Central memory CD8-positive, alpha-beta T cell (primary cell): ENCODE measurements around the gene PYGB.
"Not testable (repeated sequence)": the region's sequence is repeated elsewhere in the genome, so short reads cannot be mapped to it uniquely, and the experiment has no call there.

Experiments used
- ATAC-seq: fragments of 150-1000 bp; cut with Tn5 transposase; replicated peaks from 2 replicates; pipeline ENCODE4 v1.10.0; 2022; ENCODE audit warnings: mild to moderate bottlenecking, moderate FRiP score, moderate number of reproducible peaks; ENCODE audit not compliant: poor library complexity, severe bottlenecking; ENCODE audit errors: extremely low read depth
- DNase-seq, 2 donors: peaks; one replicate each; pipeline ENCODE4 v3.0.0; 2021; ENCODE audit warnings: low spot score in 2 of 2
- H3K27ac Mint-ChIP-seq: one replicate; pipeline ENCODE4 v1.8.0; 2022; ENCODE audit warnings: low read depth, mild to moderate bottlenecking, moderate library complexity, mixed read lengths
- H3K27me3 Mint-ChIP-seq: one replicate; pipeline ENCODE4 v1.8.0; 2022; ENCODE audit warnings: mixed read lengths
- H3K36me3 Mint-ChIP-seq: one replicate; pipeline ENCODE4 v1.8.0; 2022; ENCODE audit warnings: mild to moderate bottlenecking, moderate library complexity, mixed read lengths; ENCODE audit not compliant: insufficient read depth
- H3K4me1 Mint-ChIP-seq: one replicate; pipeline ENCODE4 v1.8.0; 2022; ENCODE audit warnings: mixed read lengths
- H3K4me3 Mint-ChIP-seq: one replicate; pipeline ENCODE4 v1.8.0; 2022; ENCODE audit warnings: mild to moderate bottlenecking, moderate library complexity, mixed read lengths
- H3K9me3 Mint-ChIP-seq: one replicate; pipeline ENCODE4 v1.8.0; 2022; ENCODE audit warnings: mixed read lengths

The PYGB gene

DNA sequence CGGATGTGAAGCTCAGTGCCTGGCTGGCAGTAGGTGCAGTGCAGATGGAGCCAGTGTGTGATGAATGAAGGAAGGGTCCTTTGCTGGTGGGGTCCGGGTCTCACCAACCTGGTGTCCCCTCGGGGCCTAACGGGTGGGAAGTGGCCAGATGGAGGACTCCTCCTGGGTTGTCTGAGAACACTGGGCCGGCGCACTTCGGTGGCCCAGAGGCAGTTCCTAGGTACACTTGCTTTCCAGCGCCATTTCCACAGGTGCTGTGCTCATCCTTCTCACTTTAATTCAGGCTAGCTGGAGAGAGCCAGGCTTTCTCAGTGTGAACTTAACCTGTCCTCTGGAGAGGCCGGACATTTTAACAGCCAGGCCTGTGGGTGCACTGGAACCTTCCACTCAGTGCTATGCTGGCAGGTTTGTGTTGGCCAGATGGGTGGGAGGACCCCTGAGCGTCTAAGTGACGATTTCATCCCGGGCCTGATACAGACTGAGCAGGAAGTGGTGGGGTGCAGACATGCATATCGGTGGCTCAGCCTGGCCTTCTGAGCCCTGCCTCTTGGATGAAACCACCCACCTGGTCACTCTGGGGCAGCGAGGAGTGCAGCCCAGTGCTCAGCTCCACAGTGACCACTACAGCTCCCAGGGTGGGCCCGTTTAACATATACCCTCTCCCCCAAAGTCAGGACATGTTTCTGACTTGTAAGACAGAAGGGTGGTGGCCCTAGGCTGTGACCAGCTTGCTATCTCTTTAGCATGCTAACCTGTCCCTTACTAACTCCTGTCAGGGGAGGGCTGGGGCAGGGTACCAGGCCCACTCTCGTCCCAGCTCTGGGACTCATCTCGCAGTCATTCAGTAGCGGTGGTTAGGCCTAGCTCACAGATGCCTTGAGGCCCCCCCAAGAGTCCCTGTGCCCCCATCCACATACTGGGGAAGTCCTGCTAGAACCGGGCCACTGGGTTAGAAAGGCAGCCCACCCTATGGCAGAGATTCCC lies 8.2 kb upstream of the PYGB start:
- Mint-ChIP-seq H3K36me3 (no peaks in the 10 kb centered on the region), H3K27me3 (peaks cover 55% of the 10 kb centered on the region), H3K9me3 (no peaks in the 10 kb centered on the region), H3K4me1 (peaks cover 8% of the 10 kb centered on the region), H3K4me3 (no peak overlapping the region), H3K27ac (no peak overlapping the region)
- ATAC-seq (no peak), DNase-seq (no peak)

DNA sequence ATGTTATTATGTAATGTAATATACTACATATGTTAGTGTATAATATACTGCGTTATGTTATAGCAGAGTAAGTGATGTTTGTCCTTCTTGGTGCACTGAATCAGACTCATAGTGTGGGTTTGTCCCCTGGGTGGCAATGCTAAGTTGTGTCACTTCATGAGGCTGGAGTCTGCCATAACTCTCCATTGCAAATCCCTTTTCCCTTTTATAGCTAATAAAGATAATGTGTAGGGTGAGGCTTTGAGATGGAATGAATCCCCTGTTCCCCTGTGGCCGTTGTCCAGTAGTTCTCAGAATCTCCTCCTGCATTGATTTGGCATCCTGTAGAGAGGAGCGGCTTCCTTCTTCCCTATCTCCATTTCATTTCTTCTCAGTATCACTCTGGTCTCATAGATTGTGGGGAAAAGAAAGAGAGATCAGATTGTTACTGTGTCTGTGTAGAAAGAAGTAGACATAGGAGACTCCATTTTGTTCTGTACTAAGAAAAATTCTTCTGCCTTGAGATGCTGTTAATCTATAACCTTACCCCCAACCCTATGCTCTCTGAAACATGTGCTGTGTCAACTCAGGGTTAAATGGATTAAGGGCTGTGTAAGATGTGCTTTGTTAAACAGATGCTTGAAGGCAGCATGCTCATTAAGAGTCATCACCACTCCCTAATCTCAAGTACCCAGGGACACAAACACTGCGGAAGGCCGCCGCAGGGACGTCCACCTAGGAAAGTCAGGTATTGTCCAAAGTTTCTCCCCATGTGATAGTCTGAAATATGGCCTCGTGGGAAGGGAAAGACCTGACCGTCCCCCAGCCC lies 6.8 kb upstream of the PYGB start:
- not testable (repeated sequence) for H3K9me3 Mint-ChIP-seq, H3K4me3 Mint-ChIP-seq, DNase-seq, ATAC-seq, H3K27ac Mint-ChIP-seq, H3K36me3 Mint-ChIP-seq, H3K4me1 Mint-ChIP-seq
- peaks cover 43% of the 10 kb centered on the region for H3K27me3 Mint-ChIP-seq

DNA sequence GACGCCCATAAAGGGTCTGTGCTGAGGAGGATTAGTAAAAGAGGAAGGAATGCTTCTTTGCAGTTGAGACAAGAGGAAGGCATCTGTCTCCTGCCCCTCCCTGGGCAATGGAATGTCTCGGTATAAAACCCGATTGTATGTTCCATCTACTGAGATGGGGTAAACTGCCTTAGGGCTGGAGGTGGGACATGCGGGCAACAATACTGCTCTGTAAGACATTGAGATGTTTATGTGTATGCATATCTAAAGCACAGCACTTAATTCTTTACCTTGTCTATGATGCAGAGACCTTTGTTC lies 6.3 kb upstream of the PYGB start:
- not testable (repeated sequence) for ATAC-seq, H3K27ac Mint-ChIP-seq, DNase-seq, H3K36me3 Mint-ChIP-seq, H3K9me3 Mint-ChIP-seq, H3K4me3 Mint-ChIP-seq
- Mint-ChIP-seq H3K4me1 (peaks cover 14% of the 10 kb centered on the region), H3K27me3 (peaks cover 37% of the 10 kb centered on the region)

DNA sequence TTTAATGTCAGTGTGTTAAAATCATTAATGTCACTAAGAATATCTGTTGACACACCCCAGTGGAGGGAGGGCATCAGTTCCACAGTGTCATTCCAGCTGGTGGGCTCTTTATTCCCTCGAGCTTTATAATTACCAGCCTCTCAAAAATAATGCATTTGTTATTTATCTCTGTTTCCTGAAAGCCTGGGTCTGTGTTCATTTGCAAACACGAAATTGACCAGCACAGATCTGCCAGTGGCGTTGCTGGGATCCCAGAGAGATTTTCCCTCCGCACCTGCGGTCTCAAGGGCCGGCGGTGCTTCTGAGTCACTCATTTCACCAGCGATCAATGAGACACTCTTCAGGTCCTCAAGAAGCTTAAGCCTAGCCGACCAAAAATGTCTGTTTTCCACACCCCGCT lies 5.7 kb upstream of the PYGB start:
- Mint-ChIP-seq H3K4me1 (peaks cover 14% of the 10 kb centered on the region), H3K27me3 (peaks cover 31% of the 10 kb centered on the region), H3K27ac (no peak overlapping the region), H3K4me3 (no peak overlapping the region), H3K9me3 (no peaks in the 10 kb centered on the region), H3K36me3 (peaks cover 1% of the 10 kb centered on the region)
- no peak for DNase-seq
- no peak for ATAC-seq

DNA sequence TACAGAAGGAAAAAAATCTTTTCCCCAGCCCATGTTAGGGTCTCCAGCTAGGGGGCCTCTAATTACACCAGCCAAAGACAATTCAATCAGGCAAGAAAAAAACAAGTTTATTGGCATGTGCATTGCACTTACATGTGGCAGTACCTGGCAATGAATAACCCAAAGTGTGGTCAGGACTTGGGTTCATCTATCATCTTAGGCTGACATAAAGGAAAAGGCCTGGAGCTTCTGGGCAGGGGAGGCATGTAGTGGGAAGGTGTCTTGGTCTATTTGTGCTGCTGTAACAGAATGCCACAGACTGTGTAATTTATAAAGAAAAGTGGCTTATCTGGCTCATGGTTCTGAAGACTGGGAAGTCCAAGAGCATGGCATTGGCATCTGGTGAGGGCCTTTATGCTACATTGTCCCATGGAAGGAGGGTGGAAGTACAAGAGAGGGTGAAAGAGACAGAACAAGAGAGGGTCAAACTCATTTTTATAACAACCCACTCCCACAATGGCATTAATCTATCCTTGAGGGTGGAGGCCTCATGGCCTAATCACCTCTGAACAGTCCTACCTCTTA lies 4.4 kb upstream of the PYGB start:
- H3K4me1 Mint-ChIP-seq, result peaks cover 6% of the 10 kb centered on the region
- H3K27ac Mint-ChIP-seq, result no peak overlapping the region
- peaks cover 18% of the 10 kb centered on the region for H3K27me3 Mint-ChIP-seq
- H3K36me3 Mint-ChIP-seq, result peaks cover 1% of the 10 kb centered on the region
- ATAC-seq (no peak), DNase-seq (no peak)
- H3K4me3 Mint-ChIP-seq, result no peak overlapping the region
- no peaks in the 10 kb centered on the region for H3K9me3 Mint-ChIP-seq

DNA sequence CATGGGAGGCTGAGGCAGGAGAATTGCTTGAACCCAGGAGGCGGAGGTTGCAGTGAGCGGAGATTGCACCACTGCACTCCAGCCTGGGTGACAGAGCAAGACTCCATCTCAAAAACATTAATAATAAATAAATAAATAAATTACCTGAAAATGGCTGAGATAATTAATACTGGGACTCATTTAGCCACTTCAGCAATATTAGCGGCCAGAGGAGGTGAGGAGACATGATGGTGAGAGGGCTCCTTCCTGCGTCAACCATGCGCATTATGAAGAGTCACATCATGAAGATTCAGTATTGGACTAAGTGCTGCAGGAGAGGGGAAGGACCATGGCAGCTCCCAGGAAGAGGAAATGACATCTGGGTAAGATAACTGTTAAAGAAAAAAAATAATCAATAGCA lies 2.9 kb upstream of the PYGB start:
- Mint-ChIP-seq H3K9me3 (no peaks in the 10 kb centered on the region), H3K4me3 (no peak overlapping the region), H3K4me1 (peaks cover 18% of the 10 kb centered on the region), H3K27ac (no peak overlapping the region), H3K27me3 (peaks cover 14% of the 10 kb centered on the region), H3K36me3 (peaks cover 1% of the 10 kb centered on the region)
- no peak for ATAC-seq
- no peak for DNase-seq

DNA sequence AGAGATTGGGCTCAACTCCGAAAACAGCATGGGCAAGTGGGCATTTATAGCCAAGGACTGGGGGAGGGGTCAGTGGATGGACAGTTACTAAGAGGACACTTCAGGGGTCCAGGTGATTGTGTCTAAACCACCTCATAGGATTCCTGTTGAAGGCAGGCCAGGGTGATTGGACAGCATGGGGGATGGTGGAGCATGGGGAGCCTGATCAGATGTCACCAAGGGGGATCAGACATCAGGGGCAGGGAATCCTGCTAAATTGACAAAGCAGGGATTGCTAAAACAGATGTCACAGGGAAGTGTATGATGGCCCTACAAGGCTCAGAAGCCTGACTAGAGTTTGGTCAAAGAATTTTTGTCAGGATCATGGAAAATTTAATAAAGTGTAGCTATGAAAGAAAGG lies 2.4 kb upstream of the PYGB start:
- Mint-ChIP-seq H3K27ac (no peak overlapping the region), H3K4me1 (peaks cover 18% of the 10 kb centered on the region), H3K27me3 (peaks cover 14% of the 10 kb centered on the region), H3K4me3 (no peak overlapping the region), H3K9me3 (no peaks in the 10 kb centered on the region), H3K36me3 (peaks cover 1% of the 10 kb centered on the region)
- no peak for ATAC-seq
- no peak for DNase-seq

DNA sequence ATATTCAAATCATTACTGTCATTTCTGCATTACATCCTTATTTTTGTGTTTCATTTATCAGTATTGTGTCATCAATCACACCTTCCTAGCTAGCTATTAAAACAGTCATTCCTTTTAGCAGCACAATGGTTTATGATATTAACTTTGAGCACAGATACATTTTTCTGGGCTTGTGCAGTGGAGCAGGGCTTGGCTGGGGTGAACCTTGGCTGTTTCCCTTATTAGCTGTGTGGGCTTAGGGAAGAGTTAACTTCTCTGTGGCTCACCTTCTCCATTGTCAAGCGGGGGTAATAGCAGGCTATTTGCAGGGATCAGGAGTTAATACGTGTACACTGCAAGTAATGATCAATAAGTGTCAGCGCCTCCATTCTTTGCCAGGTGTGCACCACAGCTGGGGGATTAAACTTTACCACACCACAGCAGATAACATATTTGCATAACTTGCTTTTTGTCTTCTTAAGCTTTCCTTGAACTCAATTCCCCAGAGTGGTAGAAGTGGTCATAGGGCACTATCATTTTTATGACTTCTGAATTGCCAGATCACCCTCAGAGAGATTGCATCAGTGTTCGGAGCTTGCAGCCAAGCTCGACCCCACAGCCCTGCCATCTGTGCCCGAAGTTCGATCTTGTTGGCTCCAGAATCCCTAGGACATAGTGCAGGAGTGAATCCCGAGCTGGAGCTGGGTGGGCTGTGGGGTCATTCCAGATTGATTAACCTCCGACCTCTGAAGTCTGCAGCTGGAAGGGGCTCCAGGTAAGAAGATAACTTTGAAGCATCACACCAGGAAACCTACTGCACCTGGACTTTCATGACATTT lies 1.5 kb upstream of the PYGB start:
- DNase-seq, result no peak
- ATAC-seq, result no peak
- peaks cover 12% of the 10 kb centered on the region for H3K27me3 Mint-ChIP-seq
- no peaks in the 10 kb centered on the region for H3K9me3 Mint-ChIP-seq
- H3K4me3 Mint-ChIP-seq, result peak overlapping the region; percentile 88
- peaks cover 25% of the 10 kb centered on the region for H3K4me1 Mint-ChIP-seq
- no peak overlapping the region for H3K27ac Mint-ChIP-seq
- H3K36me3 Mint-ChIP-seq, result peaks cover 1% of the 10 kb centered on the region

DNA sequence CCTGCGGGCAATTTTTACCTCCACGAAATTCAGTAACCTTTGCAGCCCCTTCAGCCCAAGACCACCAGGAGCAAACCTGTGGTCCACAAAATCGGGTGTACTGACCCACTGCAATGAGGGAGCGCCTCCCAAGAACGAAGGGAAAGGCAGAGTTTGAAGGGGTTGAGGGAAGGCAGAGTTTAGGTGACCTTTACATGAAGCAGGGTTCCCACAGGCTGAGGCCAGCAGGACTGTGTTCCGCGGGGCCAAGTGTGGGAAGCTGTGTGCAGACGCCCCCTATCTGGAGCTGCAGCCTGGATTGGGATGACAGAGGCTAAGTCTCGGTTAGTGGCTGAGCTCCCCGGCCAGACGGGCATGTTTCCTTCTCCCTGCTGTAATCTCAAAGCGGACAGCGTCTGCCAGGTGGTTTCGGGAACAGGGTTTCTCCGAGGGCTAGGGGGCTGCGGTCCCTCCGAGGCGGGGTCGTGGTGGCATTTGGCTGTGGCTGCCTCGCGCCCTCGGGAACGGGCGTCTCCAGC lies 826 bp upstream of the PYGB start:
- peaks cover 30% of the 10 kb centered on the region for H3K4me1 Mint-ChIP-seq
- DNase-seq (no peak), ATAC-seq (no peak)
- H3K4me3 Mint-ChIP-seq, result peak overlapping the region; percentile 88
- no peak overlapping the region for H3K27ac Mint-ChIP-seq
- peaks cover 1% of the 10 kb centered on the region for H3K36me3 Mint-ChIP-seq
- no peaks in the 10 kb centered on the region for H3K9me3 Mint-ChIP-seq
- H3K27me3 Mint-ChIP-seq, result peaks cover 5% of the 10 kb centered on the region

DNA sequence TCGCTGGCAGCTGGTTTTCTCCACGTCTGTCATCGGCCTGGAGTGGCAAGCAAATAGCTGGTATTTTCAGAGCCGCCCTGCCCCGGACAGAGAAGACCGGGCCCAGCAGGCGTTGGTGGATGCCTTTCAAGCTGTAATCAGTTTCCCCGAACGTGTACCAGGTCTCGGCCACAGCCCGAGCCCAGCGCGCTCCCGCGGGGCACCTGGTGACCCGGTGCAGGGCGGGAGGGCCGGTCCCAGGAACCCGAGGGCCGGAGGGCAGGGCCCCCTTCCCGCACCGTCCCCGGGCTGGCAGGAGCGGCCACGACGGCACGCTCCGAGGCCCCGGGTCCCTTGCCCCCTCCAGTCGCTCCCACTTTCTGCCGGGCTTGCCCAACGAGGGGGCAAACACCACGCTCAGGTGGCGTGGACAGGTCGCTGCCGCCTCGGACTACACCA lies 348 bp upstream of the PYGB start:
- Mint-ChIP-seq H3K9me3 (no peaks in the 10 kb centered on the region), H3K4me1 (peaks cover 30% of the 10 kb centered on the region)
- DNase-seq, result peak in 1 of 2 donors; percentile 44

DNA sequence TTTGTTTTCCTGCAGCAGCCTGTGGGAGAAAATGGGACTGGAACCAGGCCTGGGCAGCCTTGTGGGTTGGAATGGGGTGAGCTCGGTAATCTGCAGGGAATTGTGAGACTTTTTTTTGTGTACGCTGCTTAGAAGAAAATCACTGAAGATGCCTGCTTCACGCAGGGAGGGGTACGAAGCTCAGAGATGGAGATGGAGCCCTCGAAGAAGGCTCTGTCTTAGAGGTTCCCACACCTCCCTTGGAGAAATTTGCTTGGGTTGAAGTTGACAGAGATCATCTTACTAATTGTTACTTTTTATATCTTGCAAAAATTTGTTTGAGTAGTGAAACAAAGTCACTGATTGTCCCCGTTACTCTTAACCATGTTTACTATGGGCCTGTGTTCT lies 894 bp downstream of the PYGB start:
- H3K27ac Mint-ChIP-seq, result peak overlapping the region; percentile 57
- DNase-seq (no peak), ATAC-seq (no peak)
- no peaks in the 10 kb centered on the region for H3K27me3 Mint-ChIP-seq
- peaks cover 1% of the 10 kb centered on the region for H3K36me3 Mint-ChIP-seq
- H3K4me1 Mint-ChIP-seq, result peaks cover 30% of the 10 kb centered on the region
- H3K9me3 Mint-ChIP-seq, result no peaks in the 10 kb centered on the region
- H3K4me3 Mint-ChIP-seq, result peak overlapping the region; percentile 88

More for the DNA sequence above, 348 bp upstream of the PYGB start:
- peak; percentile 41 for ATAC-seq
- Mint-ChIP-seq H3K36me3 (peaks cover 1% of the 10 kb centered on the region), H3K4me3 (peak overlapping the region; percentile 88), H3K27me3 (peaks cover under 1% of the 10 kb centered on the region), H3K27ac (peak overlapping the region; percentile 44)
